ENCODE results near the gene SPSB4.

SPSB4 gene

DNA sequence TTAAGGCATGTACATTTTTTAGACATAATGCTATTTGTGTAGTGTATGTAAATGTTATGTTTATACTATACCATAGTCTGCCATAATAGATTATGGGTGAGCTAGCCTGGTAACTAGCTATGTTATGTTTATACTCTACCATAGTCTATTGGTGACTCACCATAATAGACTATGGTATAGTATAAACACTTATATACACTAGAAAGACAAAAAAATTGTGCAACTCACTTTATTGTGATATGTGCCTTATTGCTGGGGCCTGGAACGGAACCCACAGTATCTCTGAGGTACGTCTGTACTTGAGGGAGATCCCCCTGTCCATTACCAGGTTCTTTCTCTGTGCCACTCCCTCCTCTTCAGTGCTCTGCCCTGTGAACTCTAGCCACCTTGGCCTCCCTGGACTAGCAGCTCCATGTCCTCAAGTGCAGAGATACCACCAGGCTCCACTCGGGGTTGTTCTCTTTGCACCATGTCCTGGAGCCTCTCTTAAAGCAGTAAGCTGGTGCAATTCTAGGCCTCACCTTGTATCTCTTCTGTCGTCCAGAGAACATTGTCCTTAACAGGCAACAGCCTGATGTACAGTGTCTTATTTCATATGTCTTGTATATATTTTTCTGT lies 119.6 kb downstream of the SPSB4 start:
- Histone ChIP-seq H3K27ac (ENCODE audit: low read depth, low read length) (no peak overlapping the region), H2AK5ac (ENCODE audit: low read length) (no peak overlapping the region), H3K23ac (ENCODE audit: low read length) (no peak overlapping the region), H3K79me1 (ENCODE audit: low read length) (no peaks in the 10 kb centered on the region), H3K4me3 (ENCODE audit: low read length) (no peak overlapping the region), H3K56ac (ENCODE audit: low read length) (no peak overlapping the region), H4K8ac (ENCODE audit: low read depth, low read length) (no peak overlapping the region), H3K18ac (ENCODE audit: low read length) (no peak overlapping the region), H3K4me1 (ENCODE audit: control insufficient read depth, low read depth, low read length) (no peaks in the 10 kb centered on the region), H3K79me2 (ENCODE audit: control insufficient read depth, insufficient read depth, low read length) (no peaks in the 10 kb centered on the region), H3K4ac (ENCODE audit: low read depth, low read length) (no peak overlapping the region), H2BK120ac (ENCODE audit: low read depth, low read length) (no peak overlapping the region), H3K36me3 (ENCODE audit: control insufficient read depth, insufficient read depth, low read length) (no peaks in the 10 kb centered on the region), H3K9ac (ENCODE audit: low read length) (no peak overlapping the region), H3K4me2 (ENCODE audit: low read length) (no peak overlapping the region), H2BK5ac (ENCODE audit: low read length) (no peak overlapping the region), H4K5ac (ENCODE audit: low read length) (no peak overlapping the region), H2BK15ac (replicated peaks; ENCODE audit: low read depth) (no peak overlapping the region), H3K27me3 (ENCODE audit: insufficient read depth, low read length, poor library complexity) (no peaks in the 10 kb centered on the region)
- WGBS (ENCODE audit: extremely low coverage, insufficient coverage, low lambda C conversion rate), result no CpG with 5 or more reads among the region's 4 CpGs
- DNase-seq, result no peak

- H3K9ac ChIP-seq (ENCODE audit: low read length), result no peak overlapping the region
- no peak overlapping the region for H2BK120ac ChIP-seq (ENCODE audit: low read depth, low read length)
- no CpG with 5 or more reads among the region's 2 CpGs for WGBS (ENCODE audit: extremely low coverage, insufficient coverage, low lambda C conversion rate)
- no peak overlapping the region for H3K4me3 ChIP-seq (ENCODE audit: low read length)
- H4K8ac ChIP-seq (ENCODE audit: low read depth, low read length), result no peak overlapping the region
- H3K23ac ChIP-seq (ENCODE audit: low read length), result peak overlapping the region; percentile 50
- no peaks in the 10 kb centered on the region for H3K27me3 ChIP-seq (ENCODE audit: insufficient read depth, low read length, poor library complexity)
- H2BK5ac ChIP-seq (ENCODE audit: low read length), result no peak overlapping the region
- H2AK5ac ChIP-seq (ENCODE audit: low read length), result no peak overlapping the region
- H3K4ac ChIP-seq (ENCODE audit: low read depth, low read length), result no peak overlapping the region
- no peaks in the 10 kb centered on the region for H3K36me3 ChIP-seq (ENCODE audit: control insufficient read depth, insufficient read depth, low read length)
- H3K4me2 ChIP-seq (ENCODE audit: low read length), result no peak overlapping the region
- no peaks in the 10 kb centered on the region for H3K79me2 ChIP-seq (ENCODE audit: control insufficient read depth, insufficient read depth, low read length)
- H3K27ac ChIP-seq (ENCODE audit: low read depth, low read length), result no peak overlapping the region
- H4K5ac ChIP-seq (ENCODE audit: low read length), result no peak overlapping the region
- no peak overlapping the region for H3K18ac ChIP-seq (ENCODE audit: low read length)
- H3K4me1 ChIP-seq (ENCODE audit: control insufficient read depth, low read depth, low read length), result no peaks in the 10 kb centered on the region
- no peak overlapping the region for H2BK15ac ChIP-seq (replicated peaks; ENCODE audit: low read depth)
- H3K79me1 ChIP-seq (ENCODE audit: low read length), result no peaks in the 10 kb centered on the region
- no peak overlapping the region for H3K56ac ChIP-seq (ENCODE audit: low read length)
- DNase-seq, result no peak
Observed at GRCh38 chr3:141174674-141175073, 123.5 kb downstream of the SPSB4 start.

- no peak overlapping the region for H4K5ac ChIP-seq (ENCODE audit: low read length)
- no peaks in the 10 kb centered on the region for H3K79me2 ChIP-seq (ENCODE audit: control insufficient read depth, insufficient read depth, low read length)
- H3K4me1 ChIP-seq (ENCODE audit: control insufficient read depth, low read depth, low read length), result no peaks in the 10 kb centered on the region
- no peak overlapping the region for H3K4me2 ChIP-seq (ENCODE audit: low read length)
- H2BK15ac ChIP-seq (replicated peaks; ENCODE audit: low read depth), result no peak overlapping the region
- no peak overlapping the region for H2AK5ac ChIP-seq (ENCODE audit: low read length)
- no peaks in the 10 kb centered on the region for H3K79me1 ChIP-seq (ENCODE audit: low read length)
- no peak overlapping the region for H3K4me3 ChIP-seq (ENCODE audit: low read length)
- H3K56ac ChIP-seq (ENCODE audit: low read length), result no peak overlapping the region
- H2BK5ac ChIP-seq (ENCODE audit: low read length), result no peak overlapping the region
- DNase-seq, result no peak
- no peak overlapping the region for H4K8ac ChIP-seq (ENCODE audit: low read depth, low read length)
- H3K23ac ChIP-seq (ENCODE audit: low read length), result no peak overlapping the region
- H3K36me3 ChIP-seq (ENCODE audit: control insufficient read depth, insufficient read depth, low read length), result no peaks in the 10 kb centered on the region
- H3K27me3 ChIP-seq (ENCODE audit: insufficient read depth, low read length, poor library complexity), result no peaks in the 10 kb centered on the region
- no peak overlapping the region for H3K9ac ChIP-seq (ENCODE audit: low read length)
- H2BK120ac ChIP-seq (ENCODE audit: low read depth, low read length), result no peak overlapping the region
- H3K4ac ChIP-seq (ENCODE audit: low read depth, low read length), result no peak overlapping the region
- no peak overlapping the region for H3K18ac ChIP-seq (ENCODE audit: low read length)
- no peak overlapping the region for H3K27ac ChIP-seq (ENCODE audit: low read depth, low read length)
Observed at GRCh38 chr3:141176775-141177174, 125.6 kb downstream of the SPSB4 start.

DNA sequence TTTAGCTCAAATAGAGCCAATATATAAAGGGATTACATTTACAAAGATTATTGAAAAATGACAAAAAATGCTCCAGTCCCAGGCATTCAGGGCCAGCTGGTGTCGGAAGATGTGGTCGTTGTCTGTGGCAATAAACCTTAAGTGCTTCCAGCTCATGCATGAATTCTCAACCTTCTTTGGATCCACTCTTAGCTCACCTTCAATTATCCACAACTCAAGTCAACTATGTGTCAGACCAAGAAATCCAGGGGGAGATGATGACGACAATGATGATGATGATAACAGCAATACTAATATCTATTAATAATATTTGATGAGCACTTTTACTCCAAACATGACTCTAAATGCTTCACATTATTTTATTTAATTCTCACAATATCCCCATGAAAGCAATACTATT lies 126.9 kb downstream of the SPSB4 start:
- WGBS (ENCODE audit: extremely low coverage, insufficient coverage, low lambda C conversion rate), result no CpG with 5 or more reads among the region's 3 CpGs
- no peak for DNase-seq
- no peak overlapping the region for H3K27ac ChIP-seq (ENCODE audit: low read depth, low read length)

GRCh38 chr3:141178551-141178950 lies 127.4 kb downstream of the SPSB4 start:
- no peak overlapping the region for H3K9ac ChIP-seq (ENCODE audit: low read length)
- no peak overlapping the region for H3K27ac ChIP-seq (ENCODE audit: low read depth, low read length)
- no peaks in the 10 kb centered on the region for H3K36me3 ChIP-seq (ENCODE audit: control insufficient read depth, insufficient read depth, low read length)
- H3K56ac ChIP-seq (ENCODE audit: low read length), result no peak overlapping the region
- H3K18ac ChIP-seq (ENCODE audit: low read length), result no peak overlapping the region
- DNase-seq, result no peak
- WGBS (ENCODE audit: extremely low coverage, insufficient coverage, low lambda C conversion rate), result no CpG with 5 or more reads among the region's 4 CpGs
- H3K27me3 ChIP-seq (ENCODE audit: insufficient read depth, low read length, poor library complexity), result no peaks in the 10 kb centered on the region
- no peak overlapping the region for H2BK5ac ChIP-seq (ENCODE audit: low read length)
- H2BK120ac ChIP-seq (ENCODE audit: low read depth, low read length), result no peak overlapping the region
- no peak overlapping the region for H3K4me3 ChIP-seq (ENCODE audit: low read length)
- no peak overlapping the region for H3K4ac ChIP-seq (ENCODE audit: low read depth, low read length)
- H3K79me1 ChIP-seq (ENCODE audit: low read length), result no peaks in the 10 kb centered on the region
- H3K79me2 ChIP-seq (ENCODE audit: control insufficient read depth, insufficient read depth, low read length), result no peaks in the 10 kb centered on the region
- no peak overlapping the region for H3K23ac ChIP-seq (ENCODE audit: low read length)
- no peak overlapping the region for H2BK15ac ChIP-seq (replicated peaks; ENCODE audit: low read depth)
- no peaks in the 10 kb centered on the region for H3K4me1 ChIP-seq (ENCODE audit: control insufficient read depth, low read depth, low read length)
- no peak overlapping the region for H4K5ac ChIP-seq (ENCODE audit: low read length)
- no peak overlapping the region for H3K4me2 ChIP-seq (ENCODE audit: low read length)
- H2AK5ac ChIP-seq (ENCODE audit: low read length), result no peak overlapping the region
- H4K8ac ChIP-seq (ENCODE audit: low read depth, low read length), result no peak overlapping the region

More for the DNA sequence above, 126.9 kb downstream of the SPSB4 start:
- H3K18ac ChIP-seq (ENCODE audit: low read length), result no peak overlapping the region
- no peak overlapping the region for H4K5ac ChIP-seq (ENCODE audit: low read length)
- H3K4ac ChIP-seq (ENCODE audit: low read depth, low read length), result no peak overlapping the region
- H3K36me3 ChIP-seq (ENCODE audit: control insufficient read depth, insufficient read depth, low read length), result no peaks in the 10 kb centered on the region
- H2AK5ac ChIP-seq (ENCODE audit: low read length), result no peak overlapping the region
- no peak overlapping the region for H4K8ac ChIP-seq (ENCODE audit: low read depth, low read length)
- no peaks in the 10 kb centered on the region for H3K79me2 ChIP-seq (ENCODE audit: control insufficient read depth, insufficient read depth, low read length)
- H2BK15ac ChIP-seq (replicated peaks; ENCODE audit: low read depth), result no peak overlapping the region
- no peaks in the 10 kb centered on the region for H3K79me1 ChIP-seq (ENCODE audit: low read length)
- no peak overlapping the region for H3K4me3 ChIP-seq (ENCODE audit: low read length)
- H3K27me3 ChIP-seq (ENCODE audit: insufficient read depth, low read length, poor library complexity), result no peaks in the 10 kb centered on the region
- no peaks in the 10 kb centered on the region for H3K4me1 ChIP-seq (ENCODE audit: control insufficient read depth, low read depth, low read length)
- H3K4me2 ChIP-seq (ENCODE audit: low read length), result no peak overlapping the region
- no peak overlapping the region for H3K9ac ChIP-seq (ENCODE audit: low read length)
- H3K56ac ChIP-seq (ENCODE audit: low read length), result no peak overlapping the region
- H3K23ac ChIP-seq (ENCODE audit: low read length), result no peak overlapping the region
- H2BK120ac ChIP-seq (ENCODE audit: low read depth, low read length), result no peak overlapping the region
- no peak overlapping the region for H2BK5ac ChIP-seq (ENCODE audit: low read length)

DNA sequence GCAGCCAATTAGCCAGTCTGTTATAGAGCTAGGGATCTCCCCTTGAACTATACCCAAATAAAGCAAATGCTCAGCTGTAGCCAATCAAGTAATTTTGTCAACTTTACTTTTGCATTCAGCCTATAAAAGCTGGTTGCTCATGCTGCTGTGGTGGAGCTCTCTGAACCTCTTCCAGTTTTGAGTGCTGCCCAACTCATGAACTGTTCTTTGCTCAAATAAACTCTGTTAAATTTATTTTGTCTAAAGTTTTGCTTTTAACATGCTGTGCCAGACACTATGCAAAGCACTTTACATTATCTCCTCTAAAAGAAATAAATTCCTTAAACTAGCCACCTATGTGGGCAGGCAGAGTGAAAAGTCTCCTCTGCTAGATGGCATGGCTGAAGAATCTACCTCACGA lies 128.8 kb downstream of the SPSB4 start:
- Histone ChIP-seq H3K36me3 (ENCODE audit: control insufficient read depth, insufficient read depth, low read length) (no peaks in the 10 kb centered on the region), H4K5ac (ENCODE audit: low read length) (no peak overlapping the region), H3K79me2 (ENCODE audit: control insufficient read depth, insufficient read depth, low read length) (no peaks in the 10 kb centered on the region), H2BK5ac (ENCODE audit: low read length) (no peak overlapping the region), H2AK5ac (ENCODE audit: low read length) (no peak overlapping the region), H3K4me2 (ENCODE audit: low read length) (no peak overlapping the region), H3K27me3 (ENCODE audit: insufficient read depth, low read length, poor library complexity) (no peaks in the 10 kb centered on the region), H3K23ac (ENCODE audit: low read length) (no peak overlapping the region), H3K79me1 (ENCODE audit: low read length) (no peaks in the 10 kb centered on the region), H3K9ac (ENCODE audit: low read length) (no peak overlapping the region), H2BK120ac (ENCODE audit: low read depth, low read length) (no peak overlapping the region), H4K8ac (ENCODE audit: low read depth, low read length) (no peak overlapping the region), H3K56ac (ENCODE audit: low read length) (no peak overlapping the region), H2BK15ac (replicated peaks; ENCODE audit: low read depth) (no peak overlapping the region), H3K4me1 (ENCODE audit: control insufficient read depth, low read depth, low read length) (no peaks in the 10 kb centered on the region), H3K27ac (ENCODE audit: low read depth, low read length) (no peak overlapping the region), H3K4me3 (ENCODE audit: low read length) (no peak overlapping the region), H3K18ac (ENCODE audit: low read length) (no peak overlapping the region), H3K4ac (ENCODE audit: low read depth, low read length) (no peak overlapping the region)
- no peak for DNase-seq
- WGBS (ENCODE audit: extremely low coverage, insufficient coverage, low lambda C conversion rate), result no CpG with 5 or more reads among the region's 1 CpG
